HepG2 (cell line): Measurements from ENCODE around the gene ZBTB1. TPM values are rescaled to one million over a fixed set of nuclear protein-coding genes. Genes with fewer than 3 reads are reported as not detected.

Experiments used
- AGO1 ChIP-seq: fragments of 200-400 bp; formaldehyde crosslinking; IDR thresholded peaks from 2 replicates; pipeline ENCODE4 v1.6.1; 2017; ENCODE audit warnings: mild to moderate bottlenecking, low read depth, low read length, moderate library complexity; ENCODE audit not compliant: poor library complexity, severe bottlenecking
- CBX5 ChIP-seq: sonication (generic); formaldehyde crosslinking; IDR thresholded peaks from 2 replicates; pipeline ENCODE4 v1.4.0; 2020; ENCODE audit warnings: missing genetic modification reagents, borderline replicate concordance
- ELF4 ChIP-seq: sonication (generic); formaldehyde crosslinking; IDR thresholded peaks from 2 replicates; pipeline ENCODE4 v1.5.0; 2020; ENCODE audit warnings: missing genetic modification reagents, mild to moderate bottlenecking, moderate library complexity, borderline replicate concordance
- FOSL1 ChIP-seq: sonication (generic); formaldehyde crosslinking; IDR thresholded peaks from 2 replicates; pipeline ENCODE4 v1.9.0; 2021; ENCODE audit warnings: missing genetic modification reagents, borderline replicate concordance
- JARID2 ChIP-seq: sonication (generic); formaldehyde crosslinking; IDR thresholded peaks from 2 replicates; pipeline ENCODE4 v1.8.1; 2023; ENCODE audit warnings: missing genetic modification reagents, inconsistent platforms; ENCODE audit not compliant: insufficient replicate concordance
- JUND ChIP-seq: sonication (generic); formaldehyde crosslinking; IDR thresholded peaks from 2 replicates; pipeline ENCODE4 v1.8.0; 2022; ENCODE audit warnings: mild to moderate bottlenecking, missing genetic modification reagents
- MAX ChIP-seq: IDR thresholded peaks from 2 replicates; pipeline ENCODE4 v1.6.1; 2012; ENCODE audit warnings: inconsistent platforms
- NFE2 ChIP-seq: sonication (generic); formaldehyde crosslinking; IDR thresholded peaks from 2 replicates; pipeline ENCODE4 v1.4.0; 2020; ENCODE audit warnings: missing genetic modification reagents
- NFKB2 ChIP-seq: sonication (generic); formaldehyde crosslinking; IDR thresholded peaks from 2 replicates; pipeline ENCODE4 v1.4.0; 2020; ENCODE audit warnings: missing genetic modification reagents, borderline replicate concordance
- PRPF4 ChIP-seq: fragments of 200-400 bp; formaldehyde crosslinking; IDR thresholded peaks from 2 replicates; pipeline ENCODE4 v1.6.1; 2016; ENCODE audit warnings: low read length, low read depth; ENCODE audit not compliant: poor library complexity, severe bottlenecking
- RBFOX2 ChIP-seq: fragments of 200-400 bp; formaldehyde crosslinking; IDR thresholded peaks from 2 replicates; pipeline ENCODE4 v1.6.1; 2017; ENCODE audit warnings: low read depth, mild to moderate bottlenecking, low read length
- SNAPC5 ChIP-seq: sonication (generic); formaldehyde crosslinking; IDR thresholded peaks from 2 replicates; pipeline ENCODE4 v1.8.1; 2023; ENCODE audit warnings: mild to moderate bottlenecking, missing genetic modification reagents, borderline replicate concordance
- SOX6 ChIP-seq, 2 experiments: fragments of 450-650 bp in 1 of 2; sonication (generic) in 1 of 2; formaldehyde crosslinking in 1 of 2; IDR thresholded peaks; 2 replicates each; pipeline versions ENCODE4 v1.4.0 to v1.6.1; 2017 to 2020; ENCODE audit warnings: antibody characterized with exemption in 1 of 2, mild to moderate bottlenecking in 1 of 2, missing genetic modification reagents in 1 of 2
- ZBTB43 ChIP-seq: sonication (generic); formaldehyde crosslinking; conservative IDR thresholded peaks from 2 replicates; pipeline ENCODE4 v1.4.0; 2020; ENCODE audit warnings: missing genetic modification reagents
- ZEB1 ChIP-seq: IDR thresholded peaks from 2 replicates; pipeline ENCODE4 v1.6.1; 2012; ENCODE audit warnings: mild to moderate bottlenecking, low read depth, inconsistent platforms; ENCODE audit not compliant: insufficient replicate concordance
- ZNF513 ChIP-seq: sonication (generic); formaldehyde crosslinking; conservative IDR thresholded peaks from 2 replicates; pipeline ENCODE4 v1.5.0; 2020; ENCODE audit warnings: missing genetic modification reagents
- ZNF567 ChIP-seq: sonication (generic); formaldehyde crosslinking; IDR thresholded peaks from 2 replicates; pipeline ENCODE4 v1.8.1; 2023; ENCODE audit warnings: mild to moderate bottlenecking, missing genetic modification reagents, borderline replicate concordance
- ZNF883 ChIP-seq: sonication (generic); formaldehyde crosslinking; IDR thresholded peaks from 2 replicates; pipeline ENCODE4 v1.5.1; 2020; ENCODE audit warnings: mild to moderate bottlenecking, missing genetic modification reagents; ENCODE audit errors: not compliant biosample characterization
- polyA plus RNA-seq, 8 experiments: library from polyadenylated mRNA; depleted of rRNA in 3 of 8; stranded (reverse) in 7 of 8; unstranded in 1 of 8; fragments of >200 nt; fragmentation: Illumina TruSeq in 4 of 8; extraction: Trizol in 4 of 8; gene quantifications; 2 replicates each; pipeline versions ENCODE4 v1.2.1 to v1.2.3, GENCODE V29; 2011 to 2016; ENCODE audit warnings: low read depth in 4 of 8, missing spikeins in 1 of 8, mixed read lengths in 1 of 8; ENCODE audit not compliant: insufficient read depth in 1 of 8
- total RNA-seq, 5 experiments: library from RNA; depleted of rRNA; stranded (reverse); fragments of >200 nt; fragmentation: Illumina TruSeq; extraction: Trizol; gene quantifications; 2 replicates each; pipeline ENCODE4 v1.2.3, GENCODE V29; 2016; ENCODE audit warnings: low read depth in 1 of 5
- TF ChIP-seq, protein P1 (sequence below): sonication (generic); formaldehyde crosslinking; IDR thresholded peaks from 2 replicates; pipeline ENCODE4 v1.8.0; 2022; ENCODE audit warnings: missing genetic modification reagents, mild to moderate bottlenecking, inconsistent platforms, borderline replicate concordance
- TF ChIP-seq, protein P2 (sequence below): sonication (generic); formaldehyde crosslinking; IDR thresholded peaks from 2 replicates; pipeline ENCODE4 v1.4.0; 2020; ENCODE audit warnings: missing genetic modification reagents

ZBTB1 gene
- total and polyA plus RNA-seq, 2 of the 13 experiments (the other 11 are each of a cell fraction or from before 2014, with no cell fraction given): 18.8 to 22.6 TPM

DNA sequence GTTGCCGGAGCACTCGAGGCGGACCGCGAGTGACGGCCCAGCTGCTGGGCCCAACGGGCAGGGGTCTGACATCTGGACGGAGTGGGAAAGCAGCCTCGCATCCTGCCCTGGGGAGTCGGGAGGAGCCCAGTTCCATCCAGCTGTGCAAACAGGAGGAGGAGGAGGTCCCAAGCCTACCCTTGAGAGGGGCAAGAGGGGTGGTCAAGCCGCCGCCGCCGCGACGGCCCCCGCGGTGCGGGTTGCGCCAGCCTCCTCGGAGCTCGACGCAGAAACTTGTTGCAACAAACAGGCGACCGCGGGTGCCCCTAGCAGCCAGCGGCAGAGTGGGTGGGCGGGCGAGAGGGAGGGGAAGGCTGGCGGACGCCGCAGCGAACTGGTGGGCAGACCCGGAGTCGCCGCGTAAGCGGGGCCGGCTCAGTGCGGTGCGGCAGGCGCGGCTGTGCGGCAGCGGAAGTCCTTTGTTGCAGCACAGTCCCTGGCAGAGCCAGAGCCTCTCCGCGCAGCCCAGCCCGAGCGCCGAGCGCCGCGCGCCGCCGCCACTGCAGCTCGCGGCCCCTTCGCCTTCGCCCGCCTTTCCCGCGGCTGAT lies at the start of gene ZBTB1 (continued):
- no peak for TF ChIP-seq ZBTB43 (CRISPR knock-in tag)
- TF ChIP-seq, protein P1, sequence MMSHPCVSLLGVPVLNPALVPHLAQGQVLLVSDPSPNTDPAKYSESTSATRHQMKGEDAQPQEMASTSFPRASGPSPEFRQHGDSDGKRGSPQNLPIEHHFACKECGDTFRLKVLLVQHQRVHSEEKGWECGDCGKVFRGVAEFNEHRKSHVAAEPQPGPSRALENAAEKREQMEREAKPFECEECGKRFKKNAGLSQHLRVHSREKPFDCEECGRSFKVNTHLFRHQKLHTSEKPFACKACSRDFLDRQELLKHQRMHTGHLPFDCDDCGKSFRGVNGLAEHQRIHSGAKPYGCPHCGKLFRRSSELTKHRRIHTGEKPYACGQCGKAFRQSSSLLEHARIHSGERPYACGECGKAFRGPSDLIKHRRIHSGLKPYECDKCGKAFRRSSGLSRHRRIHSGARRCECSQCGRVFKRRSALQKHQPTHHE (CRISPR knock-in tag): 0 out of 2 replicates have a peak, but pooled peaks have one; percentile 1
- TF ChIP-seq ZNF513 (CRISPR knock-in tag): no peak
- no peak for TF ChIP-seq FOSL1 (CRISPR knock-in tag)
- TF ChIP-seq ZNF567 (CRISPR knock-in tag): no peak
- TF ChIP-seq ELF4: no peak
- TF ChIP-seq NFKB2 (CRISPR knock-in tag): peak; percentile 51; the same call in 1 of the 2 replicates
- TF ChIP-seq CBX5 (CRISPR knock-in tag): no peak
- TF ChIP-seq ZNF883 (CRISPR knock-in tag): no peak
- no peak for TF ChIP-seq JUND (CRISPR knock-in tag)
- TF ChIP-seq, protein P2, sequence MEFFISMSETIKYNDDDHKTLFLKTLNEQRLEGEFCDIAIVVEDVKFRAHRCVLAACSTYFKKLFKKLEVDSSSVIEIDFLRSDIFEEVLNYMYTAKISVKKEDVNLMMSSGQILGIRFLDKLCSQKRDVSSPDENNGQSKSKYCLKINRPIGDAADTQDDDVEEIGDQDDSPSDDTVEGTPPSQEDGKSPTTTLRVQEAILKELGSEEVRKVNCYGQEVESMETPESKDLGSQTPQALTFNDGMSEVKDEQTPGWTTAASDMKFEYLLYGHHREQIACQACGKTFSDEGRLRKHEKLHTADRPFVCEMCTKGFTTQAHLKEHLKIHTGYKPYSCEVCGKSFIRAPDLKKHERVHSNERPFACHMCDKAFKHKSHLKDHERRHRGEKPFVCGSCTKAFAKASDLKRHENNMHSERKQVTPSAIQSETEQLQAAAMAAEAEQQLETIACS (CRISPR knock-in tag): peak; percentile 32; the same call in 1 of the 2 replicates
- TF ChIP-seq SOX6 (IDR thresholded peaks at IDR 0.05): no peak
- TF ChIP-seq SOX6 (CRISPR knock-in tag; IDR thresholded peaks at IDR 0.05): 0 out of 2 replicates have a peak, but pooled peaks have one; percentile 31
- TF ChIP-seq JARID2 (CRISPR knock-in tag): no peak
- TF ChIP-seq NFE2 (CRISPR knock-in tag): no peak
- TF ChIP-seq AGO1: no peak
- no peak for TF ChIP-seq ZEB1
- peak; percentile 9; the same call in 1 of the 2 replicates for TF ChIP-seq MAX
- TF ChIP-seq RBFOX2: peak; percentile 92
- no peak for TF ChIP-seq SNAPC5 (CRISPR knock-in tag)
- TF ChIP-seq PRPF4: no peak
